ENCODE measurements around the gene MCUR1. TPM values are rescaled to one million over a fixed set of nuclear protein-coding genes. Genes with fewer than 3 reads are reported as not detected.
"Not testable (repeated sequence)": the region's sequence is repeated elsewhere in the genome, so short reads cannot be mapped to it uniquely, and the experiment has no call there.

The MCUR1 gene
- total RNA-seq, 1 donor from 2014 or later: 24.9 TPM

- TF ChIP-seq CTCF (conservative IDR thresholded peaks at IDR 0.05): no peak
- Mint-ChIP-seq H3K4me3 (peak overlapping the region; percentile 7), H3K27me3 (ENCODE audit: low read depth) (no peaks in the 10 kb centered on the region), H3K27ac (ENCODE audit: unreplicated experiment) (peak overlapping the region; percentile 21), H3K9me3 (peaks cover 2% of the 10 kb centered on the region), H3K36me3 (ENCODE audit: low read depth) (no peaks in the 10 kb centered on the region), H3K4me1 (peaks cover 15% of the 10 kb centered on the region)
- peak; percentile 41 for DNase-seq (ENCODE audit: low read depth, low spot score)
These were observed 32.5 kb upstream of the MCUR1 start for GRCh38 chr6:13846841-13847240.

- H3K9me3 Mint-ChIP-seq: peaks cover 2% of the 10 kb centered on the region
- peaks cover 4% of the 10 kb centered on the region for H3K4me1 Mint-ChIP-seq
- no peaks in the 10 kb centered on the region for H3K36me3 Mint-ChIP-seq (ENCODE audit: low read depth)
- no peak for TF ChIP-seq CTCF (conservative IDR thresholded peaks at IDR 0.05)
- no peak overlapping the region for H3K4me3 Mint-ChIP-seq
- no peak overlapping the region for H3K27ac Mint-ChIP-seq (ENCODE audit: unreplicated experiment)
- no peak for DNase-seq (ENCODE audit: low read depth, low spot score)
- no peaks in the 10 kb centered on the region for H3K27me3 Mint-ChIP-seq (ENCODE audit: low read depth)
These were observed 27.6 kb upstream of the MCUR1 start for GRCh38 chr6:13841936-13842335.

GRCh38 chr6:13838616-13839015 is 24.3 kb upstream of the MCUR1 start:
- Mint-ChIP-seq H3K36me3 (ENCODE audit: low read depth) (no peaks in the 10 kb centered on the region), H3K4me3 (no peak overlapping the region), H3K27ac (ENCODE audit: unreplicated experiment) (no peak overlapping the region), H3K4me1 (no peaks in the 10 kb centered on the region), H3K9me3 (peaks cover 4% of the 10 kb centered on the region), H3K27me3 (ENCODE audit: low read depth) (peaks cover 3% of the 10 kb centered on the region)
- no peak for TF ChIP-seq CTCF (conservative IDR thresholded peaks at IDR 0.05)
- no peak for DNase-seq (ENCODE audit: low read depth, low spot score)

GRCh38 chr6:13836170-13836569 is 21.8 kb upstream of the MCUR1 start:
- no peak overlapping the region for H3K27ac Mint-ChIP-seq (ENCODE audit: unreplicated experiment)
- H3K4me1 Mint-ChIP-seq: no peaks in the 10 kb centered on the region
- H3K27me3 Mint-ChIP-seq (ENCODE audit: low read depth): peaks cover 3% of the 10 kb centered on the region
- TF ChIP-seq CTCF (conservative IDR thresholded peaks at IDR 0.05): no peak
- no peaks in the 10 kb centered on the region for H3K36me3 Mint-ChIP-seq (ENCODE audit: low read depth)
- peaks cover 4% of the 10 kb centered on the region for H3K9me3 Mint-ChIP-seq
- no peak overlapping the region for H3K4me3 Mint-ChIP-seq
- DNase-seq (ENCODE audit: low read depth, low spot score): no peak

- H3K27ac Mint-ChIP-seq (ENCODE audit: unreplicated experiment): no peak overlapping the region
- peaks cover 7% of the 10 kb centered on the region for H3K9me3 Mint-ChIP-seq
- TF ChIP-seq CTCF (conservative IDR thresholded peaks at IDR 0.05): no peak
- DNase-seq (ENCODE audit: low read depth, low spot score): no peak
- no peaks in the 10 kb centered on the region for H3K36me3 Mint-ChIP-seq (ENCODE audit: low read depth)
- H3K27me3 Mint-ChIP-seq (ENCODE audit: low read depth): peaks cover 3% of the 10 kb centered on the region
- H3K4me1 Mint-ChIP-seq: no peaks in the 10 kb centered on the region
- H3K4me3 Mint-ChIP-seq: no peak overlapping the region
These were observed 20.4 kb upstream of the MCUR1 start for GRCh38 chr6:13834790-13835189.

GRCh38 chr6:13834018-13834417 is 19.7 kb upstream of the MCUR1 start:
- not testable (repeated sequence) for H3K27ac Mint-ChIP-seq (ENCODE audit: unreplicated experiment); H3K4me3 Mint-ChIP-seq; H3K4me1 Mint-ChIP-seq; DNase-seq (ENCODE audit: low read depth, low spot score); H3K36me3 Mint-ChIP-seq (ENCODE audit: low read depth); H3K9me3 Mint-ChIP-seq; H3K27me3 Mint-ChIP-seq (ENCODE audit: low read depth)
